Memory B cell (primary cell): ENCODE results near the gene TMEM171.

Source experiments
- ATAC-seq: fragments of 150-1000 bp; cut with Tn5 transposase; 2 replicates; pipeline ENCODE4 v1.10.0; 2021; ENCODE audit warnings: low read depth, mild to moderate bottlenecking, moderate library complexity
- DNase-seq, 2 donors: peaks; one replicate each; pipeline ENCODE4 v3.0.0; 2022; ENCODE audit warnings: low spot score in 2 of 2
- H3K27ac Mint-ChIP-seq: one replicate; pipeline ENCODE4 v1.8.0; 2022; ENCODE audit warnings: mild to moderate bottlenecking, moderate library complexity, mixed read lengths
- H3K27me3 Mint-ChIP-seq: one replicate; pipeline ENCODE4 v1.8.0; 2022; ENCODE audit warnings: mixed read lengths
- H3K36me3 Mint-ChIP-seq: one replicate; pipeline ENCODE4 v1.8.0; 2022; ENCODE audit warnings: mild to moderate bottlenecking, mixed read lengths
- H3K4me1 Mint-ChIP-seq: one replicate; pipeline ENCODE4 v1.8.0; 2022; ENCODE audit warnings: mixed read lengths
- H3K4me3 Mint-ChIP-seq: one replicate; pipeline ENCODE4 v1.8.0; 2022; ENCODE audit warnings: mild to moderate bottlenecking, moderate library complexity, mixed read lengths
- H3K9me3 Mint-ChIP-seq: one replicate; pipeline ENCODE4 v1.8.0; 2022; ENCODE audit warnings: mixed read lengths

Gene TMEM171

GRCh38 chr5:73120222-73121118 lies at the start of gene TMEM171:
Gene TMEM171 (plus strand): TSS chr5:73120575. CDS start chr5:73123374, 2,799 bp downstream.
- Mint-ChIP-seq H3K36me3 (peaks cover 2% of the 10 kb centered on the region), H3K27ac (no peak within 1 kb of the TSS), H3K9me3 (peaks cover 3% of the 10 kb centered on the region), H3K4me1 (peaks cover 6% of the 10 kb centered on the region), H3K27me3 (peaks cover 32% of the 10 kb centered on the region), H3K4me3 (peak within 1 kb of the TSS; percentile 40)
- ATAC-seq, result no peak
- no peak for DNase-seq

- no peak for ATAC-seq
- no peak for DNase-seq
- H3K4me1 Mint-ChIP-seq, result no peaks in the 10 kb centered on the region
- no peaks in the 10 kb centered on the region for H3K9me3 Mint-ChIP-seq
- peaks cover 6% of the 10 kb centered on the region for H3K36me3 Mint-ChIP-seq
- H3K4me3 Mint-ChIP-seq, result no peak overlapping the region
- no peak overlapping the region for H3K27ac Mint-ChIP-seq
- no peaks in the 10 kb centered on the region for H3K27me3 Mint-ChIP-seq
Observed at GRCh38 chr5:73081093-73081492, 39.3 kb upstream of the TMEM171 start.

GRCh38 chr5:73088026-73088425 lies 32.3 kb upstream of the TMEM171 start:
- Mint-ChIP-seq H3K27ac (no peak overlapping the region), H3K27me3 (no peaks in the 10 kb centered on the region), H3K4me1 (no peaks in the 10 kb centered on the region), H3K9me3 (no peaks in the 10 kb centered on the region), H3K36me3 (peaks cover 10% of the 10 kb centered on the region), H3K4me3 (no peak overlapping the region)
- DNase-seq (no peak), ATAC-seq (no peak)

DNA sequence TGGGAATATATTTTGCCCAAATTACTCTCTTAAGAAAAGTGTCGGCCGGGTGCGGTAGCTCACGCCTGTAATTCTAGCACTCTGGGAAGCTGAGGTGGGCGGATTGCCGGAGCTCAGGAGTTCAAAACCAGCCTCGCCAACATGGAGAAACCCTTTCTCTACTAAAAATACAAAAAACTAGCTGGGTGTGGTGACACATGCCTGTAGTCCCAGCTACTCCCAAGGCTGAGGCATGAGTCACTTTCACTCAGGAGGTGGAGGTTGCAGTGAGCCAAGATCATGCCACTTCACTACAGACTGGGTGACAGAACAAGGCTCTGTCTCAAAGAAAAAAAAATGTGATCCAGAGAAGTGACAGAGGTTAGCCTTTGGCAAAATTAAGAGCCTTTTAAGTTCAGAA lies 26.4 kb upstream of the TMEM171 start:
- H3K27ac Mint-ChIP-seq, result no peak overlapping the region
- H3K27me3 Mint-ChIP-seq, result no peaks in the 10 kb centered on the region
- ATAC-seq (no peak), DNase-seq (no peak)
- H3K4me1 Mint-ChIP-seq, result no peaks in the 10 kb centered on the region
- H3K4me3 Mint-ChIP-seq, result no peak overlapping the region
- H3K36me3 Mint-ChIP-seq, result peaks cover 3% of the 10 kb centered on the region
- H3K9me3 Mint-ChIP-seq, result peaks cover 3% of the 10 kb centered on the region

- Mint-ChIP-seq H3K27me3 (no peaks in the 10 kb centered on the region), H3K4me3 (no peak overlapping the region), H3K27ac (no peak overlapping the region), H3K9me3 (peaks cover 3% of the 10 kb centered on the region), H3K36me3 (peaks cover 3% of the 10 kb centered on the region), H3K4me1 (no peaks in the 10 kb centered on the region)
- no peak for ATAC-seq
- DNase-seq, result no peak
Observed at GRCh38 chr5:73094415-73094814, 26.0 kb upstream of the TMEM171 start.

DNA sequence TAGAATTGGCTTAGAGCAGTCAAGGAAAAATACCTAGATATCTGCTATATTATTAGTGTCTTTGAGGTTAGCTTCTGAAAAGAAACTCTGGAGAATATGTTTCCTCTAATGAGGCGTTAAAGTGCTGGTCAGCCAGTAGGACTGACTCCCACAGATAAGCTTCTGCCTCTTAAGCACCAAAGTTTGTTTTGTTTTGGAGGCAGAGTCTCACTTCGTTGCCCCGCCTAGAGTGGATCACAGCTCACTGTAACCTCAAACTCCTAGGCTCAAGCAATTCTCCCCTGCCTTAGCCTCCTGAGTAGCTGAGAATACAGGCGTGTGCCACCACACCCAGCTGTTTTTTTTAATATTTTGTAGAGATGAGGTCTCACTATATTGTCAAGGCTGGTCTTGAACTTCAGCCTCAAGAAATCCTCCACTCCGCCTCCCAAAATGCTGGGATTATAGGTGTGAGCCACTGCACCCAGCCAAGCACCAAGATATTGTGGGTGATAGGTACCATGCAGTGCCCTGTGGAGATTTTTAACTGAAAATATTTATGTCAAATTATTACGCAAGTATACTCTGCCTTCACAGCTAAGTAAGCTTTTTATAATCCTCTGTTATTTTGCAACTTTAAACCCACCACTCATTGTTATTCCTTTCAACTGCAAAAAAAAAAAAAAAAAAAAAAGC lies 24.7 kb upstream of the TMEM171 start:
- Mint-ChIP-seq H3K4me3 (no peak overlapping the region), H3K4me1 (no peaks in the 10 kb centered on the region), H3K36me3 (peaks cover 2% of the 10 kb centered on the region), H3K27me3 (no peaks in the 10 kb centered on the region), H3K9me3 (peaks cover 3% of the 10 kb centered on the region), H3K27ac (no peak overlapping the region)
- ATAC-seq (no peak), DNase-seq (no peak)

- no peaks in the 10 kb centered on the region for H3K27me3 Mint-ChIP-seq
- H3K27ac Mint-ChIP-seq, result no peak overlapping the region
- H3K4me1 Mint-ChIP-seq, result no peaks in the 10 kb centered on the region
- DNase-seq (no peak), ATAC-seq (no peak)
- peaks cover under 1% of the 10 kb centered on the region for H3K36me3 Mint-ChIP-seq
- H3K4me3 Mint-ChIP-seq, result no peak overlapping the region
- H3K9me3 Mint-ChIP-seq, result peaks cover 3% of the 10 kb centered on the region
Observed at GRCh38 chr5:73096239-73096575, 24.2 kb upstream of the TMEM171 start.

DNA sequence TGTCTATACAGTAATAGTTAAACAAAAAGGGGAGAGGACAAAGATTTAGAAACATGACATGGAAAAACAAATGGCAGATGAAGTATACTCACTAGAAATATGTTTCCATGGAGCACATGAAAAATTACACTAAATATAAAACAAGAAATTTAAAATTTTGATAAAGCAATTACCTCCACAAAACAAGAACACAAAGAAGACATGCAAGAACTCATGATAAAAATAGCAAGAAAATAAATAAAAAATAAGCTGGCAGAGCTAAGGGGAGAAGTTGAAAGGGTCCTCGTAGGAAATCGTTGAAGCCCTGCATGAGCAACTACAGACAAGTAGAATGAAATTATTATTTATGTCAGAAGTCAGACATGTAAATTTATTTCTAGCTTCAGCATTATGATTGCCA lies 22.6 kb upstream of the TMEM171 start:
- no peak for ATAC-seq
- Mint-ChIP-seq H3K27ac (no peak overlapping the region), H3K36me3 (no peaks in the 10 kb centered on the region), H3K9me3 (peaks cover 3% of the 10 kb centered on the region), H3K27me3 (no peaks in the 10 kb centered on the region), H3K4me1 (no peaks in the 10 kb centered on the region), H3K4me3 (no peak overlapping the region)
- no peak for DNase-seq

- peaks cover 3% of the 10 kb centered on the region for H3K9me3 Mint-ChIP-seq
- H3K27me3 Mint-ChIP-seq, result peaks cover 1% of the 10 kb centered on the region
- no peak for DNase-seq
- H3K4me1 Mint-ChIP-seq, result no peaks in the 10 kb centered on the region
- H3K27ac Mint-ChIP-seq, result no peak overlapping the region
- no peak overlapping the region for H3K4me3 Mint-ChIP-seq
- peak; percentile 35 for ATAC-seq
- H3K36me3 Mint-ChIP-seq, result no peaks in the 10 kb centered on the region
Observed at GRCh38 chr5:73100109-73100508, 20.3 kb upstream of the TMEM171 start.

- H3K9me3 Mint-ChIP-seq, result peaks cover 2% of the 10 kb centered on the region
- peaks cover 3% of the 10 kb centered on the region for H3K27me3 Mint-ChIP-seq
- no peak overlapping the region for H3K4me3 Mint-ChIP-seq
- ATAC-seq (no peak), DNase-seq (no peak)
- H3K4me1 Mint-ChIP-seq, result no peaks in the 10 kb centered on the region
- no peak overlapping the region for H3K27ac Mint-ChIP-seq
- no peaks in the 10 kb centered on the region for H3K36me3 Mint-ChIP-seq
Observed at GRCh38 chr5:73103870-73104299, 16.5 kb upstream of the TMEM171 start.

DNA sequence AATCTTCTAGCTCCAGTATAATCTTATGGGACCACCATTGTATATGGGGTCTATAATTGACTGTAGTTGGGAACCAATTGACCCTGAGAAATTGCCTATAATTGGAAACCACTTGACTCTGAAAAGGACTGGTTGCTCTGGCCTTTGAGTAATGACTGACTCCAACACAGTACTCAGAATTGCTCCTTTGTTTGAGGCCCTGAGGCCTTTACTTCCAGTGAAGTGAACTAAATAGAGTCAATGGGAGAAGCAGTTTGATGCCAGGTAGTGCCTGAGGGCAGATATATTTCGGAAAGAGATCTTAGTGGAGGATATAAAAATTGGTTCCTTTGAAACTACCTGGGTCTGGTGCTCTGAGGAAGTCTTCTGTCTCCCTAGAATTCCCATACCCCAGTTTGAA lies 16.0 kb upstream of the TMEM171 start:
- Mint-ChIP-seq H3K27ac (no peak overlapping the region), H3K4me3 (no peak overlapping the region), H3K36me3 (no peaks in the 10 kb centered on the region), H3K4me1 (no peaks in the 10 kb centered on the region), H3K9me3 (peaks cover 2% of the 10 kb centered on the region), H3K27me3 (peaks cover 3% of the 10 kb centered on the region)
- ATAC-seq, result no peak
- no peak for DNase-seq

GRCh38 chr5:73106335-73106734 lies 14.0 kb upstream of the TMEM171 start:
- ATAC-seq, result no peak
- H3K27me3 Mint-ChIP-seq, result peaks cover 6% of the 10 kb centered on the region
- peaks cover 2% of the 10 kb centered on the region for H3K9me3 Mint-ChIP-seq

DNA sequence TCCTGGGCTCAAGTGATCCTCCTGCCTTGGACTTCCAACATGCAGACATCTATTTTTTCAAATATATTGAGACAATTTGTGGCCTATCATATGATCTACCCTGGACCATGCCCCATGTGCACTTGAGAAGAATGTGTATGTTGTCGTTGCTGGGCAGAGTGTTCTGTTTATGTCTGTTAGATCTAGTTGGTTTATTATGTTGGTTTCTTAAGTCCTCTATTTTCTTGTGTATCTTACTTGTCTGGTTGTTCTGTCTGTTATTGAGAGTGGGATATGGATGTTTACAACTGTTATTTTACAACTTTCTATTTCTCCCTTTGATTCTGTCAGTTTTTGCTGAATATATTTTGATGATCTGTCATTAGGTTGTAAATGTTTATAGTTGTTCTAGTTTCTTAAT lies 10.2 kb upstream of the TMEM171 start:
- Mint-ChIP-seq H3K36me3 (no peaks in the 10 kb centered on the region), H3K4me1 (no peaks in the 10 kb centered on the region), H3K27ac (no peak overlapping the region), H3K27me3 (peaks cover 14% of the 10 kb centered on the region), H3K9me3 (peaks cover 2% of the 10 kb centered on the region), H3K4me3 (no peak overlapping the region)
- no peak for DNase-seq
- ATAC-seq, result no peak

More at GRCh38 chr5:73106335-73106734, 14.0 kb upstream of the TMEM171 start:
- Mint-ChIP-seq H3K4me1 (no peaks in the 10 kb centered on the region), H3K27ac (no peak overlapping the region), H3K4me3 (no peak overlapping the region), H3K36me3 (no peaks in the 10 kb centered on the region)
- no peak for DNase-seq

DNA sequence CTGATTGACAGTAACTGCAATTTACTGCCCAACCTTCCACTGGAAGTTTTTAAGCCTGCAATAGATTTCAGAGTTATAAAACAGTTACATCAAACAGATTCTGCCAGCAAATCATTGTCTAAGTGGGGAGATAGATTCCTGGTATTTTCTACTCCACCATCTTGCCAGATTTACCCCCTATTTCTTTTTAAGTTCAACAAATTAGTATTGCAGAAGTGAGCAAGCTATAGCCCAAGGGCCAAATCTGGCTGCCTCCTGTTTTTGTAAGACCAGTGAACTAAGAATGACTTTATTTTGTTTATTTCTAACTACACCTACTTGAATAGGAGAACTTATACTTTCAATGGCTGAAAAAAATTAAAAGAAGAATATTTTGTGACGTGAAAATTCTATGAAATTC lies 8.8 kb upstream of the TMEM171 start:
- ATAC-seq (no peak), DNase-seq (no peak)
- Mint-ChIP-seq H3K36me3 (no peaks in the 10 kb centered on the region), H3K4me3 (no peak overlapping the region), H3K4me1 (no peaks in the 10 kb centered on the region), H3K27ac (no peak overlapping the region), H3K9me3 (peaks cover 2% of the 10 kb centered on the region), H3K27me3 (peaks cover 15% of the 10 kb centered on the region)
